HG02642 (cell line): ENCODE data around the gene CHCHD6.

Source experiments
- ATAC-seq: cut with Tn5 transposase; IDR thresholded peaks from one replicate; pipeline ENCODE4 v1.9.1; 2021; ENCODE audit warnings: mild to moderate bottlenecking; ENCODE audit not compliant: unreplicated experiment, poor library complexity

Gene CHCHD6

GRCh38 chr3:126811530-126811929, 107.5 kb downstream of the CHCHD6 start:
- ATAC-seq = no peak

- ATAC-seq = no peak
Measured at GRCh38 chr3:126816298-126816697, 112.3 kb downstream of the CHCHD6 start.

- no peak for ATAC-seq
Measured at GRCh38 chr3:126816986-126817777, 113.1 kb downstream of the CHCHD6 start.

- ATAC-seq = no peak
Measured at GRCh38 chr3:126817781-126818180, 113.7 kb downstream of the CHCHD6 start.

- ATAC-seq = no peak
Measured at GRCh38 chr3:126818400-126819095, 114.5 kb downstream of the CHCHD6 start.

- ATAC-seq = no peak
Measured at GRCh38 chr3:126826693-126827092, 122.7 kb downstream of the CHCHD6 start.

DNA sequence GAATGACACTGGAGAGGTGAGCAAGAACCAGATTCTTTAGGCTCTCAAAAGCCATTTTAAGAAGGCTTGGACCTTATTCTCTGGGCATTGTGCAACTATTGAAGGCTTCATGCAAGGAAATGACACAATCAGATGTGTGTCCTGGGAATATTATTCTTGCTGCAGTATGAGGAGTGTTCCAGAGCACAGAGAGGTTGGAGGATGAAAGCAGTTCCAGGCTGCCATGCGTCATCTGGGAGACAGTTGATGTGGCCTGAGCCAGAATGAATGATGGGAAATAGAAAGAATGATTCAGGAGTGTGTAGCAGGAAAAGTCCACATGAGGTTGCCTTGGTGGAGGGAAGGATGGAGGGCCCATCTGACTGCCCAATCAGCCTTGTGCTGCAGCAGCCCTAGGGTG, 123.1 kb downstream of the CHCHD6 start:
- no peak for ATAC-seq

GRCh38 chr3:126828306-126828705, 124.3 kb downstream of the CHCHD6 start:
- no peak for ATAC-seq

- ATAC-seq = no peak
Measured at GRCh38 chr3:126832933-126833332, 128.9 kb downstream of the CHCHD6 start.

DNA sequence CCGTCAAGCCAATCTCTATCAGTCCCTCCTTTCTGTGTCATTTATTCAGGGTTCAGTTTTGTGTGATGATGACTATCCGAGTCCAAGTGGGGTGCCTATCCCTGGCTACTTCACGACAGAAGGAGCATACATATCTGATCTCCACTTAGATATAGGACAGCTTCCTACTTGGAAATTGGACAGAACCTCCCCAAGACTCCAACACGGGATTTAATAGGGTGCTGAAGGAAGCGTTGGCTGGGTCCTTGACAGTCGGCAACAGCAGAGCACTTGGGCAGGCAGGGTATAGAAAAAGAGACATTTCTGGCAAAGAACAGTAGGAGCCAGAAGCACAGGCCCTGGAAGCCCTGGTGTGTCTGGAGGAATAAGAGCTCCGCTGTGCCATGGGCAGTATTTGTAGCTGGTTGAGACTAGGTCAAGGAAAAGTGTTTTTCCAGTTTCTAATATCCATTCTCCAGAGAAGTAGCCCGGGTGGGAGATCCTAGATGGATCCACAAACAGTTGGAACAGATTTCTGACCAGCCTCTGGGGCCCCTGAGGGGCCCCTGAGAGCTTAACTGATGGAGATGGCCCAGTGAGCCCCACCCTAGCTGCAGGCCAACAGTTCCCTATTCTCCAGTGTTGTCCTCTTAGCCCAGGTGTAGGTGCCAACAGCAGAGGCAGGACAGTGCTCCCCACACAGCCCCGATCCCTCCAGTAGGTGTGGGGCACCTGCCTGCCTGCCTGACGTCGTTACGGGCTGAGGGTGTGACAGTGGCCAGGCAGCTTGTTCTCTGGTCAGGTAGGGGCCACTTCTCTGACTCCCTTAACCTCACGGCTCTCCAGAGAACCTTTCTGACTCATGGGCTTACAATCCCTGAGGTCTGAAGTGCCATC, 130.8 kb downstream of the CHCHD6 start:
- ATAC-seq = no peak

- no peak for ATAC-seq
Measured at GRCh38 chr3:126835472-126836219, 131.6 kb downstream of the CHCHD6 start.

GRCh38 chr3:126836220-126836860, 132.3 kb downstream of the CHCHD6 start:
- no peak for ATAC-seq

DNA sequence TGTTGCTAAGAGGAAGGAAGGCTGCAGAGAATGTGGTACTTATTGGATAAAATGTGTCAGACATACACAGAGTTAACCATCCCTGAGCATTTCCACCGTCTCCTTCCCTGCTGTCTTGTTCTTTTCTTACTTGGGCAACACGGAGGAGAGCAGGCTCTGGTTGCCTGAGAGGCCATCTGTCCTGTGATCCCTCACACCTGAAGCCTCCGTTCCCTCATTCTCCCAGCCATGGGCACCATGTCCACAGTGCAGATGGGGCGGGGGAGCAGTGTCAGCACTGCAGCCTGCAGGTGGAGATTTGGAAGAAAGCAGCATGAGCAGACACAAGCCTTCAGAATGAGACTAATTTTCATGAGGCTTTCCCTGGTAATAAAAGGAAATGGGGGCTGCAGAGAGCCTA, 133.7 kb downstream of the CHCHD6 start:
- ATAC-seq = no peak

GRCh38 chr3:126845920-126846715, 142.1 kb downstream of the CHCHD6 start:
- ATAC-seq = no peak

GRCh38 chr3:126847061-126847460, 143.0 kb downstream of the CHCHD6 start:
- ATAC-seq = no peak

DNA sequence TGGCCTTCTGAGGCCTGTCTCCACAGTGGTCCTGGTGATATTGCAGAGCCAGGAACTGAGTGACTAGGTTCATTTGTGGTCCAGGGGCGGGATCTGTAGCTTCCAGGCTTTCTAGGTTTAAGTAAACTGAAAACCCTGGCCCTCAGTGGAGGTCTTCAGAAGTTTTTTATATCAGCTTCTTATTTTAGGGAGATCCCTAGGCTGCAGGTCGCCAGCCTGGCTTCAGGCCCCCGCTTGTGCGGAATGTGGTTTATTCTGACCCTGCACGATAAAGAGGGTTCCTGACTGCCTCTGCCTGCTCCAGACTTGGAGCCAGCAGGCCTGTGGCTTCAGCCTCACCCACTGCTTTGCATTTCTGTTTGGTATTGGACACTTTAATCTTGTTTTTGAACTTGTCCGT, 145.0 kb downstream of the CHCHD6 start:
- ATAC-seq = no peak

DNA sequence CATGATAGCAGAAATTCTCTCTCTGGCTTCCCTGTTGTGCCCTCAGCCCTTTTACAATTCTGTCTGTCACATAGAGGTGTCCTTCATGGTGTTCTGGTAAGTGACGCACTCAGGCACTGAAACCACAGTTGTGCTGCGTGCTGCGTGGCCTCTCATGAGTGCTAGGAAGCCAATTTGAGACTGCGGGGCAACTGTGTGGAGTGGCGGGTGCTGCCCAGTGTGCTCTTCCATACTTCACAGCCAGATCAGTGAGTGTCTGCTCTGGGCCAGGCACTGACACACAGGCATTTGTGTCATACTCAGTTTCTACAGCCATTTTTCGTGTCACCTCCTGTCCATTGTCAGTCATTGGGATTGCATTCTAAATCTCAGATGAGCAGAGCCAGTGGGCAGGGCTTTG, 145.7 kb downstream of the CHCHD6 start:
- ATAC-seq = no peak

GRCh38 chr3:126850370-126851085, 146.5 kb downstream of the CHCHD6 start:
- no peak for ATAC-seq
